ENCODE data around the gene SH3TC1.

Gene SH3TC1

GRCh38 chr4:8244001-8244757, 45.1 kb downstream of the SH3TC1 start:
- DNase-seq (ENCODE audit: low spot score): no peak

- no peak for DNase-seq (ENCODE audit: low spot score)
Observed at GRCh38 chr4:8244931-8245460, 45.9 kb downstream of the SH3TC1 start.

GRCh38 chr4:8245884-8246833, 47.1 kb downstream of the SH3TC1 start:
- no peak for DNase-seq (ENCODE audit: low spot score)

GRCh38 chr4:8247047-8247930, 48.2 kb downstream of the SH3TC1 start:
- DNase-seq (ENCODE audit: low spot score): no peak

- DNase-seq (ENCODE audit: low spot score): no peak
Observed at GRCh38 chr4:8248091-8248490, 49.0 kb downstream of the SH3TC1 start.

GRCh38 chr4:8250227-8250626, 51.1 kb downstream of the SH3TC1 start:
- no peak for DNase-seq (ENCODE audit: low spot score)

GRCh38 chr4:8250637-8251036, 51.5 kb downstream of the SH3TC1 start:
- no peak for DNase-seq (ENCODE audit: low spot score)

GRCh38 chr4:8251110-8251883, 52.2 kb downstream of the SH3TC1 start:
- no peak for DNase-seq (ENCODE audit: low spot score)

GRCh38 chr4:8252301-8253173, 53.4 kb downstream of the SH3TC1 start:
- no peak for DNase-seq (ENCODE audit: low spot score)

- no peak for DNase-seq (ENCODE audit: low spot score)
Observed at GRCh38 chr4:8254076-8254475, 55.0 kb downstream of the SH3TC1 start.

- no peak for DNase-seq (ENCODE audit: low spot score)
Observed at GRCh38 chr4:8255698-8256441, 56.8 kb downstream of the SH3TC1 start.

GRCh38 chr4:8257854-8258253, 58.8 kb downstream of the SH3TC1 start:
- no peak for DNase-seq (ENCODE audit: low spot score)

- no peak for DNase-seq (ENCODE audit: low spot score)
Observed at GRCh38 chr4:8258552-8259212, 59.6 kb downstream of the SH3TC1 start.

GRCh38 chr4:8259743-8260430, 60.8 kb downstream of the SH3TC1 start:
- no peak for DNase-seq (ENCODE audit: low spot score)

GRCh38 chr4:8260656-8261111, 61.6 kb downstream of the SH3TC1 start:
- no peak for DNase-seq (ENCODE audit: low spot score)

- DNase-seq (ENCODE audit: low spot score): no peak
Observed at GRCh38 chr4:8261851-8262535, 62.9 kb downstream of the SH3TC1 start.

- DNase-seq (ENCODE audit: low spot score): no peak
Observed at GRCh38 chr4:8262637-8263322, 63.7 kb downstream of the SH3TC1 start.
